NK-92 (cell line): ENCODE data around the gene DOCK9.
"Not testable (repeated sequence)": the region's sequence is repeated elsewhere in the genome, so short reads cannot be mapped to it uniquely, and the experiment has no call there.

Experiments
- DNase-seq: peaks from one replicate; lab custom pipeline; 2025; ENCODE audit not compliant: unreplicated experiment; lab: John Stamatoyannopoulos, UW

The DOCK9 gene

GRCh38 chr13:98778749-98779148 lies 199.1 kb downstream of the DOCK9 start:
- no peak for DNase-seq

GRCh38 chr13:98776644-98777043 lies 201.2 kb downstream of the DOCK9 start:
- DNase-seq, result no peak

GRCh38 chr13:98775844-98776598 lies 201.8 kb downstream of the DOCK9 start:
- no peak for DNase-seq

DNA sequence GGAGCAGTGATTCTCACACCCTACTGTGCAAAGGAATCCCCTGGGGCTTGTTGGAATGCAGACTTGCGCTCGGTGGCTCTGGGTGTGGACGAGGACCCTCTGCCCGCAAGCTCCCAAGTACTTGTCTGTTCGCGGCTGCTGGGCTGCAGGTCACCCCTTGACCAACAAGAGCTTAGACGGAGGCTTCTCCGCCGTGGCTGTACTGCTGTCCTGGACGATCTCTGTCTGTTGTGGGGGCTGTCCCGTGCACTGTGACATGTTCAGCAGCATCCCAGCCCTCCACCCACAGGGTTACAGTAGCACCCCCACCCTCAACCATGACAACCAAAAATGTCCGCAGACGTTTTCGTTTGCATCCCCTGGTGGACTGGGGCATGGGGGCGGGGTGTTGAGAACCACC lies 202.5 kb downstream of the DOCK9 start:
- no peak for DNase-seq

DNA sequence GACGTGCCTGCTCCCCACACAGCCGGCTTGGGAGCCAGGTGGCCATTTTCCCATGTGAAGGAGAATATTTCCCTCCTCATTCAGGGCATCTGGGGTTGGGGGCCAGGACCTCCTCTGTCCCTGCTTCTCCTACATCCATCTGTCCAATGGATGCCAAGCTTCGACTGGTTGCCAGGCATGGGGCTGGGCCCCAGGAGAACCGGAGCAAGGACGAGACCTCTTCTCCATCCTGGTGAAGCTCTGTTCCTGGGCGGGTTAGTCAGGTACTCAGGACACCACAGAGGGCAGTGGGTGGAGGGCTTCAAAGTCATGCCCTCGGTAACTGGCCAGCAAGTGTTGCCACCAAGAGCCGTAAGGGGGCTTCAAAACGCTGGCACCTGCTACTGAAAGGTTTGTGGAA lies 203.1 kb downstream of the DOCK9 start:
- no peak for DNase-seq

DNA sequence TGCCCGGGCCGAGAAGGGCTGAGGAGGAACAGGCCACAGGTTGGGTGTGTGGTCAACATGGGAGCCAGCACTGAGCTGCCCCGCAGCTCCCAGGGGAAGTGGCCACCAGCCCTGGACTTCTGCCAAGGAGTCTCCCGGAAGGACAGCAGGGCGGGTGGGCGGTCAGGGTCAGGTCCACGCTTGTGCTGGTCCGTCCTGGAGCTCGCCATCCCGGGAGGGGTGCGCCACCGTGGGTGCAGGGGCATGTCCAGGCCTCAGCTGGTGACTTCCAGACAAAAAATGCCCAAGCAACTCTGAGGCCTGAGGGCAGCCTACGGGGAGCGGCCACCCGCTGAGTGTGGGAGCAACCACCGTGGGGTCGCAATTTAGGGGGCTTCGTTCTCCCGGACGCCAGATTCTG lies 203.9 kb downstream of the DOCK9 start:
- DNase-seq, result no peak

DNA sequence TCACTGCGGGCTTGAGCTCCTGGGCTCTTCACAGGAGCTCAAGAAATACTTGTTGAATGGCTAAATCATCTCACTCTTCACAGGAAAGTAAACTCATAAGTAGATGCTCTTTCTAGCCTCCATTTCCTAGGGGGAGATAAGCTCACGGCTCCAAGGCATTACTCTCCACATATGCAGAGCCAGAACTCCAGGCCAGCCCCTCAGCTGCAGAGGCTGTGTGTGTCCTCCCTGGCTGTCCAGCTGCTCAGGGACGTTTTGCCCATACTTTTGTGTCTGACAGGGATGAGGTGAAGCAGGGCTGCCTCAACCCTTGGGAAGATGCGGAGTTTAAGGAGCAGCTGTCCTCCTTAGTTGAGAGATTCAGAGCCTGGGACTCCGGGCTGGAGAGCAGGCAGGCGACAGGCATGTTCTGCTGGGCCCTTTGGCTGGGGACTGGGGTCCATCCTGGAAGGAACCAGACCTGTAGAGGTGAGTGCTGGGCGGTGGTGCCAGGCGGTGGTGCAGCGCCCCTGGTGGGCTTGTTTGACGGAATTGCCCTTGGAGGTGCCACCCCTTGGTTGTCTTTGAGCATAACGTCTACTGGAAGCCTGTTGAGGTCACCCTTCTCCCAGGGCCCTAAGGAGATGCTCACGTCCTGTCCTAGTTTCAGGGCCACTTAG lies 204.9 kb downstream of the DOCK9 start:
- DNase-seq, result no peak

DNA sequence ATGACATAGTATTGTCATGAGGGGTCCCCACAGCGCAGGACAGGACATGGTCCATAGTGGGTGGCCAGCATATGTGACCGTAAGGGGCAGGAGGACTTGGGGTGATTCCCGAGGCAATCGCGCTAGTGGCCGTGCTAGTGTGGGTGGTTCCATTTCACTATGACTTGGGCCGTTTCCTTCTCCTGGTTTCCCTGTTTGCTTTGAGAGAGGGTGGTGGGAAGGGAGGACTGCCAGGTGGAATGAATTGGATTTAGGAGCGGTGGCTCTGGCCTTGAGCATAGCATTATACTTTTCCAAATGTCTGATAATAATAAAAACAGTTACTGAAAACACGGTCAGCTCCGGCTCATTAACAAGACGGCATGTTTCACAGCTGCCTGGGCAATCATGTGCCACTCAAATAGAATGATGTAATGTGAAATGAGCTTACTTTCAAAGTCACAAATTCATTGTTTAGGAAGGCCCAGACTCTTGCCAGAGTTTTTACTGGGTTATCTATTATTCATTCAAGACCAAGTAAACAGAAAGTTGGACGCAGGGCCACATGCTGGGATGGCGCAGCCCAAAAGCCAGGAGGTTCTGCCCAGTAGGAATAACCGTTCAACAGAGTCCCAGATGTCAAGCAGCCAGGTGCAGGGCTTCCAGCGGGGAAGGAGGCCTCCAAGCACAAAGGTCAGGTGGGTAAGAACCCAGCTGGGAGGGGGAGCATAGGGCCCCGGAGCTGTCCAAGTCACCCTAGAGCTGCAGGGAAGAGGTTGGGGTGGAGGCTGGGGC lies 205.8 kb downstream of the DOCK9 start:
- DNase-seq, result no peak

GRCh38 chr13:98769736-98770135 lies 208.1 kb downstream of the DOCK9 start:
- no peak for DNase-seq

DNA sequence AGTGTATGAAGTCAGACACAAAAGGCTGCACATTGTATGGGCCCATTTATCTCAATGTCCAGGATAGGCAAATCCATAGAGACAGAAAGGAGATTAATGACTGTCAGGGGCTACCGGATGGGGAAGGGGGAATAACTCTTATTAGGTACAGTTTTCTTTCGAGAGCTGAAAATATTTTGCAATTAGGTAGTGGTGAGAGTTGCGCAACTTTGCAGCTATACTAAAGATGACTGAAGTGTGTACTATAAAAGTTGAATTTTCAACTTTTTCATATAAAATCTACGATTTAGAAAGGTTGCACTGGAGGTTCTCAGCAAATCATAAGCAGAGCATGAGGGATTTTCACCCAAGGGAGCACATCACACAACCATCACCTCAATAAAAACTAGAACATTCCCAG lies 209.3 kb downstream of the DOCK9 start:
- no peak for DNase-seq

- no peak for DNase-seq
Measured at GRCh38 chr13:98766697-98767096, 211.2 kb downstream of the DOCK9 start.

GRCh38 chr13:98765996-98766519 lies 211.8 kb downstream of the DOCK9 start:
- no peak for DNase-seq

DNA sequence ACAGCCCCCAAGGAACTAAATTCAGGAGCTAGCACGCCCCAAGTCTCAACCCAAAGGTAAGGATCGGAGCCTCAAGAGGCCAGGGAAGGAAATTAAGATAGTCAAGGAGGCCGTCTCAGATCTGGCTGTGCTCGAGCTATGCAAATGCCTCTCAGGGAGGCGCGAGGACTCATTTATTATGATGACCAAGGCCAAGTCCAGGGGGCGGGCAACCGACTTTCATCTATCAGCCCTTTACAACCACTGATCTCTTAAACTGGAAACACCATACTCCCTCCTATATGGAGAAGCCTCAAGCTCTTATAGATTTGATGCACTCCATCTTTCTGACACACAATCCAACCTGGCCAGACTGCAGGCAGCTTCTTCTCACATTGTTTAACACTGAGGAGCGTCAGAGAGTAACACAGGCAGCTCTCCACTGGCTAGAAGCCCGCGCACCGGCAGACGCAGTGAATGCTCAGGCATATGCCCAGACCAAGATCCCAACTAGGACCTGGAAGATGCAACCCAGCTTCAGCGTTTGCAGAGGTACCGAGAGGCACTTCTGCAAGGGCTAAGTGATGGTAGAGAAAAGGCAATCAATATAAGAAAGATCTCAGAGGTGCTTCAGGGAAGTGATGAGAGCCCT lies 215.8 kb downstream of the DOCK9 start:
- DNase-seq, result no peak

- DNase-seq, result no peak
Measured at GRCh38 chr13:98761126-98761985, 216.5 kb downstream of the DOCK9 start.

DNA sequence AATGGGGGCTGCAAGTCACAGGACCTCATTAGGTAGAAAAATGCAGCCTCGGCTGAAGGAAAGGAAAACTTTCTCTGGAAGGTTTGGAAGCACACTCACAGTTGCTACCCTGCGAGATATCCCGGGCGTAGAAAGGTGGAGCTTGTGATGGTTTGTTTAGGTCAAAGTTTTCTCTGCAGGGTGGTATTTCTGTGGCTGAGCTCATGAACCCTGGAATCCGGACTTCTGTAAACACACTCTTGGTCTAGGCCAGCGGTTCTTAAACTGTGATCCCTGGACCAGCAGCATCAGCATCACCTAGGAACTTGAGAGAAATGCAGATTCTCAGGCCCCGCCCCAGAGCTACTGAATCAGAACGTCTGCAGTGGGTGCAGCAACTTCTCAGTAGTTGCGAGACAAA lies 222.1 kb downstream of the DOCK9 start:
- no peak for DNase-seq

DNA sequence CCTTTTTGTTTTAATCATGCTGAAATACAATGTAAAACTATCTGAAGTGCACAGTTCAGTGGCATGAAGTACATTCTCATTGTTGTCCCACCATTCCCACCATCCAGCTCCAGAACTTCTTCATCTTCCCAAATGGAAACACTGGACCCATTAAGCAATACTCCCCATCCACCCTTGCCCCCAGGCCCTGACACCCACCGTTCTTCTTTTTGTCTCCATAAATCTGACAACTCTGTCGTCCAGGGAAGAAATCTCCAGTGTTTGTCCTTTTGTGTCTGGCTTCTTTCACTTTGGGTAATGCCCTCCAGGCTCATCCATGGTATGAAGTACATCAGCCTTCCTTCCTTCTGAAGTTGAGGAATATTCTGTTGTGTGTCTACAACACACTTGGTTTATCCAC lies 222.7 kb downstream of the DOCK9 start:
- DNase-seq, result no peak

GRCh38 chr13:98754468-98754867 lies 223.4 kb downstream of the DOCK9 start:
- DNase-seq, result not testable (repeated sequence)

GRCh38 chr13:98752467-98753290 lies 225.2 kb downstream of the DOCK9 start, which contains the start of gene SLC15A1:
Gene SLC15A1 (minus strand): TSS chr13:98752672. CDS start chr13:98752598, 74 bp downstream.
- DNase-seq, result no peak

GRCh38 chr13:98751861-98752466 lies 225.9 kb downstream of the DOCK9 start:
- DNase-seq, result no peak
